CD4-positive, alpha-beta memory T cell (primary cell): Measurements from ENCODE around the gene ROBO3. TPM values are rescaled to one million over a fixed set of nuclear protein-coding genes. Genes with fewer than 3 reads are reported as not detected.

Experiments
- CTCF ChIA-PET: fragments of 350-600 bp; sonication (Branson Sonifier 250); formaldehyde crosslinking; loops from one replicate; lab custom pipeline; 2021; ENCODE audit warnings: inconsistent platforms; ENCODE audit not compliant: partially characterized antibody; lab: Charles Lee
- POLR2A ChIA-PET: fragments of 350-600 bp; sonication (Branson Sonifier 250); formaldehyde crosslinking; loops from one replicate; lab custom pipeline; 2021; ENCODE audit not compliant: partially characterized antibody; lab: Charles Lee
- DNase-seq, 5 donors: peaks; one replicate each; pipeline versions ENCODE4 v3.0.0 to v3.0.0-alpha.2; 2020 to 2022; ENCODE audit warnings: mixed read lengths in 1 of 5
- H3K27ac ChIP-seq: one replicate; pipeline ENCODE4 v1.7.0; 2013; ENCODE audit warnings: low read depth, low read length
- H3K27me3 ChIP-seq: 2 replicates; pipeline ENCODE4 v1.7.0; 2013; ENCODE audit warnings: mild to moderate bottlenecking, low read length, moderate library complexity; ENCODE audit not compliant: insufficient read depth
- H3K36me3 ChIP-seq: 2 replicates; pipeline ENCODE4 v1.7.0; 2013; ENCODE audit warnings: mild to moderate bottlenecking, low read length, moderate library complexity; ENCODE audit not compliant: insufficient read depth
- H3K4me1 ChIP-seq: 2 replicates; pipeline ENCODE4 v1.7.0; 2013; ENCODE audit warnings: mild to moderate bottlenecking, low read length, moderate library complexity; ENCODE audit not compliant: insufficient read depth
- H3K4me3 ChIP-seq, 2 donors: one replicate each; pipeline ENCODE4 v1.7.0; 2013; ENCODE audit warnings: low read length in 2 of 2, mild to moderate bottlenecking in 1 of 2
- H3K9me3 ChIP-seq, 2 donors: one replicate each; pipeline ENCODE4 v1.7.0; 2013; ENCODE audit warnings: low read length in 2 of 2, control low read depth in 1 of 2; ENCODE audit not compliant: control insufficient read depth in 1 of 2
- H3K27ac Mint-ChIP-seq, 7 donors: one replicate each; pipeline ENCODE4 v1.8.0; 2020 to 2021; ENCODE audit warnings: mixed read lengths in 7 of 7, mild to moderate bottlenecking in 6 of 7, inconsistent platforms in 3 of 7, moderate library complexity in 3 of 7
- H3K27me3 Mint-ChIP-seq, 2 donors: one replicate each; pipeline ENCODE4 v1.8.0; 2020 to 2021; ENCODE audit warnings: mixed read lengths in 2 of 2
- H3K36me3 Mint-ChIP-seq, 2 donors: one replicate each; pipeline ENCODE4 v1.8.0; 2020 to 2021; ENCODE audit warnings: mixed read lengths in 2 of 2, inconsistent platforms in 1 of 2, mild to moderate bottlenecking in 1 of 2
- H3K4me1 Mint-ChIP-seq, 4 donors: one replicate each; pipeline ENCODE4 v1.8.0; 2020 to 2021; ENCODE audit warnings: mixed read lengths in 4 of 4, mild to moderate bottlenecking in 1 of 4
- H3K4me3 Mint-ChIP-seq, 8 donors: one replicate each; pipeline ENCODE4 v1.8.0; 2020 to 2021; ENCODE audit warnings: mixed read lengths in 8 of 8, mild to moderate bottlenecking in 7 of 8, moderate library complexity in 6 of 8, inconsistent platforms in 3 of 8
- H3K9me3 Mint-ChIP-seq, 8 donors: one replicate each; pipeline ENCODE4 v1.8.0; 2020 to 2021; ENCODE audit warnings: mixed read lengths in 8 of 8, mild to moderate bottlenecking in 5 of 8, inconsistent platforms in 3 of 8, moderate library complexity in 1 of 8
- intact Hi-C: fragments of 100-400 bp; cut with micrococcal nuclease; formaldehyde crosslinking; loops from one replicate; pipeline ENCODE4 v1.15.1; 2023
- polyA plus RNA-seq, 2 donors: library from polyadenylated mRNA; unstranded; fragments of 300-500 nt; fragmentation: Illumina TruSeq; gene quantifications; one replicate each; pipeline ENCODE4 v1.2.3, GENCODE V29; 2021
- total RNA-seq, 2 experiments: library from RNA; stranded (reverse); gene quantifications; one replicate each; pipeline ENCODE4 v1.2.3, GENCODE V29; 2021

ROBO3 gene
- total and polyA plus RNA-seq, 4 experiments from 2014 or later, result 0.70 to 18.1 (median 9.1) TPM

GRCh38 chr11:124875943-124876817 lies 10.9 kb downstream of the ROBO3 start:
- Histone ChIP-seq H3K27ac (peak overlapping the region; percentile 53), H3K4me3 (peak overlapping the region; percentile 11 to 58), H3K36me3 (no peaks in the 10 kb centered on the region), H3K9me3 (no peaks in the 10 kb centered on the region), H3K4me1 (peaks cover 13% of the 10 kb centered on the region), H3K27me3 (no peaks in the 10 kb centered on the region)
- POLR2A ChIA-PET, result interaction anchor here (0.6 to 1.5 kb wide), 12 partner anchors 11 to 253 kb away, joined by 3 to 24 read pairs (median 4); partner anchors contain the start of genes CCDC15, HEPACAM, ROBO3 and TBRG1
- peak overlapping the region; percentile 79 to 96 (median 90) for H3K27ac Mint-ChIP-seq
- H3K9me3 Mint-ChIP-seq, result no peaks in the 10 kb centered on the region
- CTCF ChIA-PET, result interaction anchor here (0.6 to 2.1 kb wide), 39 partner anchors 10 to 1011 kb away, joined by 3 to 24 read pairs (median 4); partner anchors contain the start of genes HYLS1, ROBO4, SLC37A2 and TBRG1
- peak overlapping the region; percentile 86 to 91 (median 90) for H3K4me3 Mint-ChIP-seq
- peaks cover 4 to 29% (median 19%) of the 10 kb centered on the region in 4 donors for H3K4me1 Mint-ChIP-seq
- DNase-seq, result peak; percentile 77 to 84 (median 79)
- peaks cover 18 to 25% of the 10 kb centered on the region in 2 donors for H3K27me3 Mint-ChIP-seq
- intact Hi-C loops, result loop anchor here (1.0 to 5.0 kb wide), 7 partner anchors 45 to 1011 kb away; partner anchors contain the start of genes CCDC15, HYLS1, MSANTD2 and TBRG1
- no peaks in the 10 kb centered on the region for H3K36me3 Mint-ChIP-seq

GRCh38 chr11:124876818-124877630 lies 11.8 kb downstream of the ROBO3 start:
- DNase-seq, result no peak
- intact Hi-C loops, result loop anchor here (1.0 to 5.0 kb wide), 7 partner anchors 44 to 1010 kb away; partner anchors contain the start of genes CCDC15, HYLS1, MSANTD2 and TBRG1
- Histone ChIP-seq H3K36me3 (no peaks in the 10 kb centered on the region), H3K4me1 (peaks cover 13% of the 10 kb centered on the region), H3K27ac (peak overlapping the region; percentile 53), H3K27me3 (no peaks in the 10 kb centered on the region), H3K9me3 (no peaks in the 10 kb centered on the region), H3K4me3 (peak overlapping the region in 1 of 2 donors; percentile 58)
- Mint-ChIP-seq H3K27ac (peak overlapping the region in 6 of 7 donors; percentile 63 to 96 (median 90)), H3K27me3 (peaks cover 18 to 22% of the 10 kb centered on the region in 2 donors), H3K4me3 (peak overlapping the region; percentile 86 to 91 (median 90)), H3K4me1 (peaks cover 4 to 29% (median 19%) of the 10 kb centered on the region in 4 donors), H3K36me3 (no peaks in the 10 kb centered on the region), H3K9me3 (no peaks in the 10 kb centered on the region)
- ChIA-PET POLR2A (interaction anchor here (0.6 to 1.5 kb wide), 11 partner anchors 11 to 254 kb away, joined by 3 to 24 read pairs (median 5); partner anchors contain the start of genes CCDC15, ROBO3, TBRG1 and TMEM218), CTCF (interaction anchor here (0.6 to 2.1 kb wide), 38 partner anchors 10 to 1010 kb away, joined by 3 to 24 read pairs (median 4); partner anchors contain the start of genes HYLS1, ROBO4, SLC37A2 and TBRG1)

GRCh38 chr11:124877631-124877909 lies 12.3 kb downstream of the ROBO3 start:
- H3K4me3 Mint-ChIP-seq, result peak overlapping the region; percentile 65 to 91 (median 89)
- Histone ChIP-seq H3K9me3 (no peaks in the 10 kb centered on the region), H3K27me3 (no peaks in the 10 kb centered on the region), H3K4me1 (peaks cover 13% of the 10 kb centered on the region), H3K27ac (no peak overlapping the region), H3K4me3 (no peak overlapping the region), H3K36me3 (no peaks in the 10 kb centered on the region)
- intact Hi-C loops, result loop anchor here (2.0 to 5.0 kb wide), 4 partner anchors 43 to 1010 kb away; partner anchors contain the start of genes HYLS1 and TBRG1
- no peak for DNase-seq
- H3K9me3 Mint-ChIP-seq, result no peaks in the 10 kb centered on the region
- peaks cover 17% of the 10 kb centered on the region in 2 donors for H3K27me3 Mint-ChIP-seq
- H3K36me3 Mint-ChIP-seq, result no peaks in the 10 kb centered on the region
- H3K4me1 Mint-ChIP-seq, result peaks cover 4 to 29% (median 19%) of the 10 kb centered on the region in 4 donors
- H3K27ac Mint-ChIP-seq, result peak overlapping the region in 4 of 7 donors; percentile 24 to 88 (median 56)
- POLR2A ChIA-PET, result no interaction called here
- CTCF ChIA-PET, result interaction anchor here (1.2 to 1.4 kb wide), 3 partner anchors 11 to 56 kb away, joined by 4 to 5 read pairs (median 5); no protein-coding TSS in a partner anchor

GRCh38 chr11:124877910-124878758 lies 12.9 kb downstream of the ROBO3 start:
- Mint-ChIP-seq H3K4me3 (peak overlapping the region in 7 of 8 donors; percentile 4 to 91 (median 90)), H3K27me3 (peaks cover 11 to 14% of the 10 kb centered on the region in 2 donors), H3K9me3 (no peaks in the 10 kb centered on the region), H3K27ac (peak overlapping the region in 4 of 7 donors; percentile 24 to 80 (median 39)), H3K36me3 (no peaks in the 10 kb centered on the region), H3K4me1 (peaks cover 4 to 29% (median 19%) of the 10 kb centered on the region in 4 donors)
- CTCF ChIA-PET, result interaction anchor here (1.2 to 1.3 kb wide), 2 partner anchors 10 to 12 kb away, joined by 4 to 5 read pairs; no protein-coding TSS in a partner anchor
- Histone ChIP-seq H3K27ac (no peak overlapping the region), H3K4me3 (no peak overlapping the region), H3K9me3 (no peaks in the 10 kb centered on the region), H3K4me1 (peaks cover 13% of the 10 kb centered on the region), H3K36me3 (no peaks in the 10 kb centered on the region), H3K27me3 (no peaks in the 10 kb centered on the region)
- intact Hi-C loops, result loop anchor here (2.0 to 5.0 kb wide), 4 partner anchors 43 to 1009 kb away; partner anchors contain the start of genes HYLS1 and TBRG1
- POLR2A ChIA-PET, result no interaction called here
- no peak for DNase-seq

GRCh38 chr11:124878759-124879492 lies 13.7 kb downstream of the ROBO3 start:
- intact Hi-C loops, result loop anchor here (5.0 kb wide), 1 partner anchor 1008 kb away; the partner anchor contains the start of gene HYLS1
- H3K36me3 Mint-ChIP-seq, result no peaks in the 10 kb centered on the region
- H3K4me1 Mint-ChIP-seq, result peaks cover 4 to 29% (median 19%) of the 10 kb centered on the region in 4 donors
- Histone ChIP-seq H3K4me3 (no peak overlapping the region), H3K27me3 (no peaks in the 10 kb centered on the region), H3K4me1 (peaks cover 13% of the 10 kb centered on the region), H3K9me3 (no peaks in the 10 kb centered on the region), H3K36me3 (no peaks in the 10 kb centered on the region), H3K27ac (no peak overlapping the region)
- peak overlapping the region in 3 of 7 donors; percentile 52 to 70 (median 62) for H3K27ac Mint-ChIP-seq
- peaks cover 8 to 10% of the 10 kb centered on the region in 2 donors for H3K27me3 Mint-ChIP-seq
- ChIA-PET POLR2A (no interaction called here), CTCF (interaction anchor here (0.5 to 1.3 kb wide), 3 partner anchors 9 to 255 kb away, joined by 4 to 5 read pairs (median 4); no protein-coding TSS in a partner anchor)
- no peak for DNase-seq
- no peaks in the 10 kb centered on the region for H3K9me3 Mint-ChIP-seq
- peak overlapping the region in 2 of 8 donors; percentile 11 to 26 for H3K4me3 Mint-ChIP-seq
